ENCODE data around the gene SMPX.

Gene SMPX

DNA sequence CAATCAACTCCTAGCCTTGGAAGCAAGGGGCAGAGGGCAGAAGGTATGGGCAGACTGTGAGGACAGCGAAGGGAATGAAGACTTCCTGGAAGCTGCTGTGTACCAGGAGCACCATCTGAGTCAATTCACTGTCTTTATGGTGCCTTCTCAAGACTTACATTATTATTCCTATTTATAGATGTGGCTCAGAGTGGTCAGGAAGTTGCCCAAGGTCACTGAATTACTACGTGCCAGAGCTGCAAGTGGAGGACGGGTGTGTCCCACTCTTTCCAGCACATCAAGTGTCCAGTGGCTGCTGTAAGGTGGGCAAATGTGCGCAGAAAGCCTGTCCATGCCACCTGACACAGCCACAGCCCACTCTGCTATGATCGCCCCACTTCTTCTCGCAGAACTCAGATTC is 32.0 kb downstream of the SMPX start:
- TF ChIP-seq, protein P1, sequence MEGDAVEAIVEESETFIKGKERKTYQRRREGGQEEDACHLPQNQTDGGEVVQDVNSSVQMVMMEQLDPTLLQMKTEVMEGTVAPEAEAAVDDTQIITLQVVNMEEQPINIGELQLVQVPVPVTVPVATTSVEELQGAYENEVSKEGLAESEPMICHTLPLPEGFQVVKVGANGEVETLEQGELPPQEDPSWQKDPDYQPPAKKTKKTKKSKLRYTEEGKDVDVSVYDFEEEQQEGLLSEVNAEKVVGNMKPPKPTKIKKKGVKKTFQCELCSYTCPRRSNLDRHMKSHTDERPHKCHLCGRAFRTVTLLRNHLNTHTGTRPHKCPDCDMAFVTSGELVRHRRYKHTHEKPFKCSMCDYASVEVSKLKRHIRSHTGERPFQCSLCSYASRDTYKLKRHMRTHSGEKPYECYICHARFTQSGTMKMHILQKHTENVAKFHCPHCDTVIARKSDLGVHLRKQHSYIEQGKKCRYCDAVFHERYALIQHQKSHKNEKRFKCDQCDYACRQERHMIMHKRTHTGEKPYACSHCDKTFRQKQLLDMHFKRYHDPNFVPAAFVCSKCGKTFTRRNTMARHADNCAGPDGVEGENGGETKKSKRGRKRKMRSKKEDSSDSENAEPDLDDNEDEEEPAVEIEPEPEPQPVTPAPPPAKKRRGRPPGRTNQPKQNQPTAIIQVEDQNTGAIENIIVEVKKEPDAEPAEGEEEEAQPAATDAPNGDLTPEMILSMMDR (IDR thresholded peaks at IDR 0.05; ENCODE audit: extremely low read depth, missing control alignments) = no peak
- DNase-seq (ENCODE audit: low spot score) = no peak

DNA sequence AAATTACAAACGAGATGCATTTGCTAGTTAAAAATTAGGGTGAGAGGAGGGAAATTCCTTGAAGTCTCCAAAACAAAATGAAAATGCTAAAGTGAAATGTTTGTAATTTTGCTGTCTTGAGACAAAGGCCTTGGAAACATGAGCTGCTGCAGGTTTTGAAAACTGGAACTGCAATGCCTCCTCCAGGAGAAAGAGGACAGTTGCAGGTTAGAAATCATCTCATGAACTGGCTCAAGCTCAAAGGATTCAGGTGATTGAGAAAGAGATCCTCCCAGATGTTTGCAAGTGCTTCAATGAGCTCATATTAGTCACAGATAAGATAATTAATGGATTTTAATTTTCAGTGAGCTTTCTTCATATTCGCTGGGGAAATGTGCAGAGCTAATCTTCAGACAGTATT is 32.4 kb downstream of the SMPX start:
- TF ChIP-seq, protein P1 (IDR thresholded peaks at IDR 0.05; ENCODE audit: extremely low read depth, missing control alignments) = no peak
- no peak for DNase-seq (ENCODE audit: low spot score)

DNA sequence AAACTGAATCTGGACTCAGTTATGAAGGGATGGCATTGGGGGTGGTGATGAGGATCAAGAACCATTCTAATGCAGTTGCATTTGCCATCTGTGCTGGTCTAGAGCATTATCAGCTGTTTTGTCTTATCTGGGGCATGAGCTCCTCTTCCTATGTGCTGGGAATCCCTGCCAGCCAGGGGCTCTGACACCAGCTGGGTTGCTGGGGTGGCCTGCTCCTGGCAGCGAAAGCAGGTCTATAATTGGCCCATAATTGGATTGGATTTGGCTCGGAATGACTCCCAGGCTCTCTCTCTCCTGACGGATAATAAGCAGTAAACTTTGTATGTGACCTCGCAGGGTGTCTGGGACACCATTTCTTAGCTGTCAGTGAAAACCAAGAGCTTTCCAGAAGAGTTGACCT is 34.1 kb downstream of the SMPX start:
- no peak for DNase-seq (ENCODE audit: low spot score)
- TF ChIP-seq, protein P1 (IDR thresholded peaks at IDR 0.05; ENCODE audit: extremely low read depth, missing control alignments) = no peak

DNA sequence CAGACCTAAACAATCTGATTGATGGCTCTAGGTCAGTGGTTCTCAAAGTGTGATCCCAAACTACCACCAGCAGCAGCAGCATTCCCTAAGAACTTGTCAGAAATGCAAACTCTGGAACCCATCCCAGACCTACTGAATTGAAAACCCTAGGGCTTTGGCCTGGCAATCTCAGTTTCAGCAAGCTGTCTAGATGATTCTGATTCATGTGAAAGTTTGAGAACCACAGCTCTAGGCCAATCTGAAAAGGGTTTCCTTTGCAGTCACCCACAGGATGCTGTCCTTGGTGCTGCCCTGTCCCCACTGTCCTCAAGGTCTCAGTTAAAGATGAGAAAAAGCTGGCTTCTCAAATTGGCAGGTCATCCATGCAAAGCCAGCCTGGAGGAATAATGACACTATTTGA is 34.8 kb downstream of the SMPX start:
- TF ChIP-seq, protein P1 (IDR thresholded peaks at IDR 0.05; ENCODE audit: extremely low read depth, missing control alignments) = no peak
- no peak for DNase-seq (ENCODE audit: low spot score)

DNA sequence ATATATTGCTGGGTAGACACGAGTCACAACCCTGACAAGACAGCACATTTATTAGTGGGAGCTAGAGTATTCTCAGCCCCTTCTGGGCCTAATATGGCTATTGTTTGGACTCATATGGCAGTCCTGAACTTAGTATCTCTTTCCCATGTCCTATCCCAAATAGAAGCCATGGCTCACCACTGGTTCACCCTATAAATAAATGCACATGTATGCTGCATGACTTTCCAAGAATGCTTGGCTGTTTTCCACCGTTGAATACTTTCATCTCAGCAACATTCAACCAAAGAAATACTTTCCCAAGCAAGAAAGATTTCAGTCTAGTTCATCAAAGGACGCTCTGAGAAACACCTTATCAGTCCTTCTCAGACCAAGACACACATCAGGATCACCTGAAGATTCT is 36.7 kb downstream of the SMPX start:
- TF ChIP-seq, protein P1 (IDR thresholded peaks at IDR 0.05; ENCODE audit: extremely low read depth, missing control alignments) = no peak
- DNase-seq (ENCODE audit: low spot score) = no peak

DNA sequence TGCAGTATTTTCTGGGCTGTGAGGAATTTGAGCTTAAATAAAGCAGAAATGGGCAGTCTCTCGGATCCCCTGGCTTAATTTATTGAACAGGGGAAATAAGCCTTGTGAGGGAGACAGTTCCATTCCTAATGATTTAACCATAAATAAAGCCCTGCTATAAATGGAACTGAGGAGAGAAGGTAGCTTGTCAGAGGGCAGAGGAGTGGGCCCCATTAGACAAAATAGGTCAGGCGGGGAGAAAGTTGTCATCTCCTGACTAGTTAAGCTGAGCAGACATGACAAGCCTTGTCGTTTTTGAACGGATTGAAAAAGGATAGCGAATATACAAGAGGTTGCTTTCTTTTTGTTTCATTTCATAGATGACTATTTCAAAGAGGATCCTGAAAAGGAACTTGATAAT is 39.3 kb downstream of the SMPX start:
- no peak for DNase-seq (ENCODE audit: low spot score)
- TF ChIP-seq, protein P1 (IDR thresholded peaks at IDR 0.05; ENCODE audit: extremely low read depth, missing control alignments) = no peak

DNA sequence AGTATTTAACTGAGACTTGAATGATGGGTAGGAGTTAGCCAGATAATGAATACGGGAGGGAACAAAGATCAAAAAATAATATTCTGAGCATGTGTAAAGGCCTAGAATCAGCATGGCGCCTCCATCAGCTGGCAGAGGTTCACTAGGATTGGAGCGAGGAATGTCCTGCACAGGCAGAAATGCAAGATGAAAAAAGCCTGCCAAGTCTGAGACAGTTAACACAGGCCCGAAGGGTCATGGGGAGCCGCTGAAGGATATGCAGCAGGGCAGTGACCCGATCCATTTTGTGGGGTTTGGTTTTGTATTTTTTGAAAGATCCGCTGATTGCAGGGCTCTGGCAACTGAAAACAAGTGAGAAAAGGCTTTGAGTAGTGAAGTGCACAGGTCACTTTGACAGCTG is 40.1 kb downstream of the SMPX start:
- TF ChIP-seq, protein P1 (IDR thresholded peaks at IDR 0.05; ENCODE audit: extremely low read depth, missing control alignments) = no peak

More for the DNA sequence above, 40.1 kb downstream of the SMPX start:
- no peak for DNase-seq (ENCODE audit: low spot score)

Data from GM20000 (cell line).